SK-N-SH treated with all-trans-retinoic acid at 6 μM for 48 hours (cell line): Measurements from ENCODE around the gene ZBTB24.

Experiments
- CSDC2 ChIP-seq: fragments of 250-450 bp; sonication (Bioruptor Pico); IDR thresholded peaks from 2 replicates; pipeline ENCODE4 v1.5.0; 2020; ENCODE audit warnings: mild to moderate bottlenecking, moderate library complexity
- ESRRG ChIP-seq: fragments of 250-450 bp; sonication (Bioruptor Pico); IDR thresholded peaks from 2 replicates; pipeline ENCODE4 v1.6.1; 2021; ENCODE audit warnings: mild to moderate bottlenecking
- OSR1 ChIP-seq: fragments of 250-450 bp; sonication (Bioruptor Pico); IDR thresholded peaks from 2 replicates; pipeline ENCODE4 v1.8.0; 2022; ENCODE audit warnings: moderate library complexity, mild to moderate bottlenecking, inconsistent platforms
- RARB ChIP-seq: fragments of 250-450 bp; sonication (Bioruptor Pico); IDR thresholded peaks from 2 replicates; pipeline ENCODE4 v1.8.0; 2021; ENCODE audit warnings: mild to moderate bottlenecking, moderate library complexity
- SNAI2 ChIP-seq: fragments of 250-450 bp; sonication (Bioruptor Pico); IDR thresholded peaks from 2 replicates; pipeline ENCODE4 v1.5.0; 2020; ENCODE audit warnings: mild to moderate bottlenecking, moderate library complexity
- TCF4 ChIP-seq: fragments of 250-450 bp; sonication (Bioruptor Pico); IDR thresholded peaks from 2 replicates; pipeline ENCODE4 v1.8.0; 2021; ENCODE audit warnings: mild to moderate bottlenecking, moderate library complexity, borderline replicate concordance
- TOX ChIP-seq: fragments of 250-450 bp; sonication (Bioruptor Pico); IDR thresholded peaks from 2 replicates; pipeline ENCODE4 v1.8.0; 2021; ENCODE audit warnings: mild to moderate bottlenecking, moderate library complexity, borderline replicate concordance
- ZC3H10 ChIP-seq: fragments of 250-450 bp; sonication (Bioruptor Pico); IDR thresholded peaks from 2 replicates; pipeline ENCODE4 v1.5.1; 2021; ENCODE audit warnings: mild to moderate bottlenecking, moderate library complexity
- ZFP3 ChIP-seq: fragments of 250-450 bp; sonication (Bioruptor Pico); IDR thresholded peaks from 2 replicates; pipeline ENCODE4 v1.5.0; 2020; ENCODE audit warnings: mild to moderate bottlenecking, moderate library complexity
- ZNF565 ChIP-seq: fragments of 450-650 bp; formaldehyde crosslinking; conservative IDR thresholded peaks from 2 replicates; pipeline ENCODE4 v1.5.0; 2020; ENCODE audit warnings: low read depth, mild to moderate bottlenecking, moderate library complexity
- TF ChIP-seq, protein P1 (sequence below): fragments of 250-450 bp; sonication (Bioruptor Pico); IDR thresholded peaks from 2 replicates; pipeline ENCODE4 v1.8.0; 2020; ENCODE audit warnings: mild to moderate bottlenecking, moderate library complexity, borderline replicate concordance
- TF ChIP-seq, protein P2 (sequence below): fragments of 250-450 bp; sonication (Bioruptor Pico); IDR thresholded peaks from 2 replicates; pipeline ENCODE4 v1.5.1; 2020; ENCODE audit warnings: low read depth, mild to moderate bottlenecking, moderate library complexity
- TF ChIP-seq, protein P3 (sequence below): fragments of 250-450 bp; sonication (Bioruptor Pico); IDR thresholded peaks from 2 replicates; pipeline ENCODE4 v1.5.1; 2021; ENCODE audit warnings: mild to moderate bottlenecking, moderate library complexity

DNA sequence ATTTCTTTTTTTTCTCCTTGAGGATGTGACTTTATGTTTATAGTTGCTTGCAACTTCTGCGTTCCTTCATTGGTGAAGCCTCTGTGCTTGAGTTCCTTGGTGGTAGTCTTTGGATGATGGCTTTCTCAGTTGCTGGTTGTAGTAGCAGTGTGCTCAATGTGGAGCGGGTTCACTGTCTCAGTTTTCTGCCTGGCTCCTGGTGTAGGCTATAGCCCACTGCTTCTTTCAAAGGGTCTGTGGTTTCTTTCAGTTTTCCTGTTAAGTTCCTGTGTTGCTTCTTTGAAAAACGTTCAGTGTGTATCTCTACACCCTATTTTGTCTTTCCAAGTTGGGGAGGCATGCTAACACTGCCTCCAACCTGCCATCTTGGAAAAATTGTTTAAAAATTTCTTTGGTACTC lies 33.9 kb upstream of the ZBTB24 start:
- no peak for TF ChIP-seq RARB
- TF ChIP-seq, protein P1, sequence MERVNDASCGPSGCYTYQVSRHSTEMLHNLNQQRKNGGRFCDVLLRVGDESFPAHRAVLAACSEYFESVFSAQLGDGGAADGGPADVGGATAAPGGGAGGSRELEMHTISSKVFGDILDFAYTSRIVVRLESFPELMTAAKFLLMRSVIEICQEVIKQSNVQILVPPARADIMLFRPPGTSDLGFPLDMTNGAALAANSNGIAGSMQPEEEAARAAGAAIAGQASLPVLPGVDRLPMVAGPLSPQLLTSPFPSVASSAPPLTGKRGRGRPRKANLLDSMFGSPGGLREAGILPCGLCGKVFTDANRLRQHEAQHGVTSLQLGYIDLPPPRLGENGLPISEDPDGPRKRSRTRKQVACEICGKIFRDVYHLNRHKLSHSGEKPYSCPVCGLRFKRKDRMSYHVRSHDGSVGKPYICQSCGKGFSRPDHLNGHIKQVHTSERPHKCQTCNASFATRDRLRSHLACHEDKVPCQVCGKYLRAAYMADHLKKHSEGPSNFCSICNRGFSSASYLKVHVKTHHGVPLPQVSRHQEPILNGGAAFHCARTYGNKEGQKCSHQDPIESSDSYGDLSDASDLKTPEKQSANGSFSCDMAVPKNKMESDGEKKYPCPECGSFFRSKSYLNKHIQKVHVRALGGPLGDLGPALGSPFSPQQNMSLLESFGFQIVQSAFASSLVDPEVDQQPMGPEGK (CRISPR knock-in tag): no peak
- TF ChIP-seq, protein P2, sequence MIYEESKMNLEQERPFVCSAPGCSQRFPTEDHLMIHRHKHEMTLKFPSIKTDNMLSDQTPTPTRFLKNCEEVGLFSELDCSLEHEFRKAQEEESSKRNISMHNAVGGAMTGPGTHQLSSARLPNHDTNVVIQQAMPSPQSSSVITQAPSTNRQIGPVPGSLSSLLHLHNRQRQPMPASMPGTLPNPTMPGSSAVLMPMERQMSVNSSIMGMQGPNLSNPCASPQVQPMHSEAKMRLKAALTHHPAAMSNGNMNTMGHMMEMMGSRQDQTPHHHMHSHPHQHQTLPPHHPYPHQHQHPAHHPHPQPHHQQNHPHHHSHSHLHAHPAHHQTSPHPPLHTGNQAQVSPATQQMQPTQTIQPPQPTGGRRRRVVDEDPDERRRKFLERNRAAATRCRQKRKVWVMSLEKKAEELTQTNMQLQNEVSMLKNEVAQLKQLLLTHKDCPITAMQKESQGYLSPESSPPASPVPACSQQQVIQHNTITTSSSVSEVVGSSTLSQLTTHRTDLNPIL: no peak
- no peak for TF ChIP-seq ZFP3 (CRISPR knock-in tag)
- TF ChIP-seq CSDC2: no peak
- no peak for TF ChIP-seq ESRRG (CRISPR knock-in tag)
- TF ChIP-seq SNAI2 (CRISPR knock-in tag): no peak
- no peak for TF ChIP-seq TCF4 (CRISPR knock-in tag)
- TF ChIP-seq ZNF565 (CRISPR knock-in tag): no peak
- no peak for TF ChIP-seq OSR1 (CRISPR knock-in tag)
- TF ChIP-seq TOX (CRISPR knock-in tag): no peak
- TF ChIP-seq, protein P3, sequence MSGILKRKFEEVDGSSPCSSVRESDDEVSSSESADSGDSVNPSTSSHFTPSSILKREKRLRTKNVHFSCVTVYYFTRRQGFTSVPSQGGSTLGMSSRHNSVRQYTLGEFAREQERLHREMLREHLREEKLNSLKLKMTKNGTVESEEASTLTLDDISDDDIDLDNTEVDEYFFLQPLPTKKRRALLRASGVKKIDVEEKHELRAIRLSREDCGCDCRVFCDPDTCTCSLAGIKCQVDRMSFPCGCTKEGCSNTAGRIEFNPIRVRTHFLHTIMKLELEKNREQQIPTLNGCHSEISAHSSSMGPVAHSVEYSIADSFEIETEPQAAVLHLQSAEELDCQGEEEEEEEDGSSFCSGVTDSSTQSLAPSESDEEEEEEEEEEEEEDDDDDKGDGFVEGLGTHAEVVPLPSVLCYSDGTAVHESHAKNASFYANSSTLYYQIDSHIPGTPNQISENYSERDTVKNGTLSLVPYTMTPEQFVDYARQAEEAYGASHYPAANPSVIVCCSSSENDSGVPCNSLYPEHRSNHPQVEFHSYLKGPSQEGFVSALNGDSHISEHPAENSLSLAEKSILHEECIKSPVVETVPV (CRISPR knock-in tag): no peak
- no peak for TF ChIP-seq ZC3H10 (CRISPR knock-in tag)
